Islet precursor cell (in vitro differentiated cells): ENCODE results near the gene ZNF222.

Experiments used
- DNase-seq: peaks from one replicate; pipeline ENCODE4 v3.0.0-alpha.2; 2018

ZNF222 gene

DNA sequence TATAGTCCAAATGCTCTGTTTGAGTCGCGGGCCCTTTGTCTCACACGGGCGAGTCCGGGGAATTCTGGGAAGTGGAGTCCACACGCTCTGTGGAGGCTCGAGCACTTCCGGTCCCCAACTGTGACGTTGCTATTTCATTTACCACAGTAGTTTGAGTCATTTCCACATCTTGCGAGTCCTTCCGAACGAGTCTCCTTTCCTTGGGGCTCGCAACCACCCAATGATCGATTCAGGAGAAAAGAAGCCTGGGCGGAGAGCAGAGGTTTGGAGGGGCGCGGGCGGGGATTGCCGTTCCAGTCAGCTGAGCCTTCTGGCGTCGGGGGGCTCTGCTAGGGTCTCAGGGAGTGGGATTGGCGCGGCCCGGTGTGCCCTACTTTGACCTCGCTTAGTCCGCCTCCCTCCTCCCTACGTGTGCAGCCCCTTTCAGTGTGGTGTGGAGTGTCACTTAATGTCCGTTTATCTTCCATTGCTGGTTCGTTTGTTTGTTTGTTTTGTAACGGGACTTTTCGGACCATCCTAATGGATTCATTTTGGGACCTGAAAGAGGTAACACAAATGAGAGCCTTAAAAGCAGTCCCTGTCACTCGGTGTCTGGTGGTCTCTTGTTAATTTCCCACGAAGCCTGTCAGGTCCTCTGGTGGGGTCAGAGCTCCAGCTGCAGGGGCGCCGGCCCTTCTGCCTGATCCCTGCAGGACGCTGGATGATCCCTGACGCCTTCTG is at the start of gene ZNF222:
Gene ZNF222, plus strand, starts transcription at position 163 of the 720 bp plus-strand sequence. Its CDS starts 58 bp downstream, at position 221.
- peak; percentile 86 for DNase-seq

- no peak for DNase-seq
Observed at GRCh38 chr19:43976732-43977131, 48.4 kb upstream of the ZNF222 start.

DNA sequence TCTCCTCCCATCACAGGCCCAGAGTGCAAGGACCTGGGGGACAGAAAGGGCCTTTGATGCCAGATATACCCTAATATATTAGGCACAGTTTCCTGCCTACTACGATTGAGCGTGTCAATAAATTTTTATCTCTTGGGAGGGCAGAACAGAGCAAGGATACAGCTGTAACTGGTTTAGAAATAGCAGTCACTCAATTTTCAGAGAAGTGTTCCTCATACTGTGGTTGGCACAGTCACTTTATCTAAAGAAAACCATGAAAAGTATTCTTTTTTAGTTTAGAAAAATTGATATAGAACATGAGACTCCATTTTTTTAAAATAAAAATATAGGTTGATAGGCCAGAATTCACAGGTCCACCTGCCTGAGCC is 41.7 kb upstream of the ZNF222 start:
- no peak for DNase-seq

GRCh38 chr19:43983912-43984686 is 41.1 kb upstream of the ZNF222 start, which contains the start of gene ZNF155:
Gene ZNF155, plus strand, starts transcription at chr19:43984188. Its CDS starts 4,356 bp downstream, at chr19:43988544.
- DNase-seq: peak; percentile 96

DNA sequence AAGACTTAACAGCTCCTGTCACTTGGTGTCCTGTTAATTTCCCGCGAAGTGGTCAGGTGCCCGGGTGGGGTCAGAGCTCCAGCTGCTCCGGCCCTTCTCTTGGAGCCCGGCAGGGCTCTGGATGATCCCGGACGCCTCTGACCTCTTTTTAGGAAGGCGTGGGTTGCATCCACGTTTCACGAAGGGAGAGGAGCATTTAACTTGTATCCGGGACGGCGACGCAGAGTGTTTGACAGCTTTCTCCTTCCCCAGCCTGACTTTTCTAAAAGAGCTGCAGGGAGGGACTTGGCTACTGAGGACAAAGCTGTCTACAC is 40.5 kb upstream of the ZNF222 start:
- DNase-seq: no peak

DNA sequence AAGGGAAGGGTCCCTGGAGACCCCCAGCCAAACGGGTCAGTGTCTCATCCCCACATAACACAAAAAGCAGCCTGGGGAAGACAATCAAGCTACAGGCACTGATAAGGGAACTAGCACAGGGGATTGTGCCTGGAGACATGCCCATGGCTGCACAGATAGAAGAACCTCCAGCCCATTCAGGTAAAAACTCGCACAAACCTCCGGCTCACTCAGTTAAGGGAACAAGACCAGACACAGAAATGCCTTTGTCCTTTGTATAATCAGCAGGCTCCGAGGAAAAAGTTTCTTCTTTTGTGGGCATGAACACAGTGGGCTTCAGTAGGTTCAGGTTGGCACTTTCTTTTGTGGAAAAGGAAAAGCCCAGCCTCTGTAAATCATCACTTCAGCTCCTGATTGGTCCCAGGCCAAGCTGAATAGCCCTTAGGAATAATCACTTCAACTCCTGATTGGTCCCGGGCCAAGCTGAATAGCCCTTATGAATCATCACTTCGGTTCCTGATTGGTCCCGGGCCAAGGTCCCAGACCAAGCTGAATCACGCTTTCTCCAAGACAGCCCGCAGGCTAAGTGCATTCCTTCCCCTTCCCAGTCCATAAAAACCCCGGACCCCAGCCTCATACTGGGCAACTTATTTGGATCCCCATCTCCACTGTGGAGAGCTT is 27.4 kb upstream of the ZNF222 start:
- no peak for DNase-seq

DNA sequence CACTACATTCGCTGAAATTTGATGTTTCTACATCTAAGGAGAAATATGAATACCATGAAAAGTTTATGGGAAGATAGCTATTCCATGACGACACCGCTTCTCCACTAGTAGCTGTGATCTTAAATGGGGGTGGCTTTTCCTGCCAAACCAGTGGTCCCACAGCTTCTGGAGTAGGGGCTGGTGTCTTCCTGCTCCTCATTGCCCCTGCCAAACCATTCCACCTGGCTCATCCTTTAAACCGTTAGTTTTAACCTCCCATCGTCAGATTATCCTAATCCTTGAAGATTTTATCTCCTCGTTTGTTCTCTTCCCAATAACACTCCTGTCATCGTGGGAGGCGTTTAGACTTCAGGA is 23.0 kb upstream of the ZNF222 start:
- DNase-seq: no peak

DNA sequence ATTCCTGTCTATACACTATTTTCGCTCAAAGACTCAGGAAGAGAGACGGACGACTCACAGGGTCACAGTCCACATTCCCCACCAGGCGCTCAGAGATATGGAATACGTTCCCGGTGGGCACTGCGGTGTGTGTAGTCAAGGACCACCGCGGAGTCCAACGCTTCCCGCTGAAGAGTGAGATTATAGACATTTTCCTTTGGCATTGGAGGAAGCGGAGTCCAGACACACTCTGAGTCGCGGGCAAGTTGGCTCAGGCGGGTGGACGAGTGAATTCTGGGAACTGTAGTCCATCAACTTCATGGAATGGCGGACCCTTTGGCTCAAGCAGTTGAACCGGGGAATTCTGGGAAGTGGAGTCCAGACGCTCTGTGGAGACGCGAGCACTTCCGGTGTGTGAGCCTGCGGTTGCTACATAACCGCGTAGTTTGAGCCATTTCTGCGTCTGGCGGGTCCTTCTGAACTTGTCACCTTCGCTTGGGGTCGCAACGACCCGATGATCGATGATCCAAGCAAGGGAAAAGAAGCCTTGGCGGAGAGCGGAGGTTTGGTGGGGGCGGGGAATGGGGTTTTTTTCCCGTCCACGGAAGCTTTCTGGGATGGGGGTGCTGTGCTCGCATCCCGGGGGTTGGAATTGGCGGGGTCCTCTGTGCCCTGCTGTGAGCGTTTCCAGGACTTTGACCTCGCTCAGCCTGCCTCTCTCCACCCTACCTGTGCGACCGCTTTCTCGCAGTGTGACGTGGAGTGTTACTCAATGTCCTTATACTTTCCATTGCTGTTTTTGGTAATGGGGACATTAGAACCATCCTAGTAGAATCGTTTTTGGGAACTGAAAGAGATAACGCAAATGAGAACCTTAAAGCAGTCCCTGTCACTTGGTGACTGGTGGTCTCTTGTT is 22.4 kb upstream of the ZNF222 start, which contains the start of gene ZNF230:
Gene ZNF230, plus strand, starts transcription at position 392 of the 895 bp plus-strand sequence. CDS start 4,122 bp downstream, outside the sequence.
- peak; percentile 96 for DNase-seq

DNA sequence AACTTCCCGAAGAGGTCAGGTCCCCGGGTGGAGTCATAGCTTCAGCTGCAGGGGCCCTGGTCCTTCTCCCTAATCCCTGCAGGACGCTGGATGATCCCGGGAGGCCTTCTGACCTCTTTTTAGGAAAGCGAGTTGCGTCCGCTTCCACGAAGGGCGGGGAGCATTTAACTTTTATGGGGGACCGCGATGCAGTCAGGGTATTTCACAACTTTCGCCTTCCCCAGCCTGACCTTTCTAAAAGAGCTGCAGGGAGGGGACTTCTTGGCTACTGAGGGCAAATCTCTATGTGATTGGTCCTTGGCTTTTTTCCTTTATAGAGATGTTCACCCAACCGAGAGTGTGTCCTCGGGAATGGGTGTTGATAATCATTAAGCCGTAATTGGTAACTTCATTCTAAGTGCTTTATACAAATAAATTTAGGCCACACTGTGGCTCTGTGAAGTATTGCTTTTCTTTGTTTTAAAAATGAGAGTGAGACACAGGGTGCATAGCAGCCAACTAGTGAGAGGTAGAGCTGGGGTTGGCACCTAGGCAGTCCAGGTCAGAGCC is 21.6 kb upstream of the ZNF222 start:
- DNase-seq: no peak

DNA sequence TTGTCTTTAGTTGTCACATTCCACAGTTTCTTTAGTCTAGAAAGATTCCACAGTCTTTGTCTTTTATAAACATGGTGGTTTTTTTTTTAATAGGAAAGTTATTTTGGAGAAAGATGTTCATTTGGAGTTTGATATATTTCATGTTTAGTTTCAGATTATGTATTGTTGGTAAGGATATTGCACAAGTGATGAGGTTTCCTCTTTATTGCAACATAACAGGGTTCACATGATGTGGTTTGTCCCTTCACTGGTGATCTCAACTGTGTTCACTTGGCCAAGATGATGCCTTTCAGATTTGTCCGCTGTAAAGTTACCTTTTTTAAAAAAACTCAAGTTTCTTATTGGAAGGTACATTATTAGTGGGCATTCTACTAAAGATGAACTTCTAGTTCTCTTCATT is 19.2 kb upstream of the ZNF222 start:
- no peak for DNase-seq

DNA sequence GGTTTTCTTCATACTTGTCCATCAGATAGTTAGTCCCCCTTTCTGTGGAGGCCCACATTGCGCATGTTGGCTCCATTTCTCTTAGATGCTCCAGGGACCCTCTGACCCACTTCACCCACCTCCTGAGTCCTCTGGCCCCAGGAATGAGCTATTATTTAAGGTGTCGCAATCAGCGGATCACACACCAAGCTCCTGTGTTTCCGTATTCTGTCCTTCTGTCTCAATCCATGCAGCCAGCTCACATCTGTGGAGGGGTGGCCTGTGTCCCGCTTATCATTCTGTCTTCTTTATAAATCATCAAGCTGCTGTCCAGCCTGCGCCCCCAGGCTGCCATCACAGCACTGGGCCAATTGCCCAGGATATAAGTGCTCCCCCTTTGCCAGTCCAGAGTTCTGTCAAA is 17.7 kb upstream of the ZNF222 start:
- no peak for DNase-seq

DNA sequence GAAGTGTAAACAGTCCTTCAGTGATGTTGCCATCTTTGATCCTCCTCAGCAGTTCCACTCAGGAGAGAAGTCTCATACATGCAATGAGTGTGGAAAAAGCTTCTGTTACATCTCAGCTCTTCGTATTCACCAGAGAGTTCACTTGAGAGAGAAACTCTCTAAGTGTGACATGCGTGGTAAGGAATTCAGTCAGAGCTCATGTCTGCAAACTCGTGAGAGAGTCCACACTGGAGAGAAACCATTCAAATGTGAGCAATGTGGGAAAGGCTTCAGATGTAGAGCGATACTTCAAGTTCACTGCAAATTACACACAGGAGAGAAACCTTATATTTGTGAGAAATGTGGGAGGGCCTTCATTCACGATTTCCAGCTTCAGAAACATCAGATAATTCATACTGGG is 14.7 kb upstream of the ZNF222 start:
- no peak for DNase-seq

DNA sequence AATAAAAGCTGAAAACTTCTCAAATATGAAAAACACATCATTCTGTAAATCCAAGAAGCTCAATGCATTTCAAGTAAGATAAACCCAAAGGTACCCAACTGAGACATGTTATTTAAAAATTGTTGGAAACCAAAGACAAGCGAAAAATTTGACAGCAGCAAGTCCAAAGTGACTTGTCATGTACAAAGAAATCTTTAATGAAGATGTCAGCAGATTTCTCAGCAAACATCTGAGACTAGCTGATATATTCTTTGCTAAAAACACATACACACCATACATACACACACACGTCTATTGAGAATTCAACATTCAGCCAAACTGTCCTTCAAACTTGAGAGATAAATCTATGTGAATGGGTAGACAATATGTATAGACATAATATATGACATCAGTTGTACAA is 5.7 kb upstream of the ZNF222 start:
- DNase-seq: no peak

GRCh38 chr19:44021221-44021620 is 4.0 kb upstream of the ZNF222 start:
- DNase-seq: no peak

DNA sequence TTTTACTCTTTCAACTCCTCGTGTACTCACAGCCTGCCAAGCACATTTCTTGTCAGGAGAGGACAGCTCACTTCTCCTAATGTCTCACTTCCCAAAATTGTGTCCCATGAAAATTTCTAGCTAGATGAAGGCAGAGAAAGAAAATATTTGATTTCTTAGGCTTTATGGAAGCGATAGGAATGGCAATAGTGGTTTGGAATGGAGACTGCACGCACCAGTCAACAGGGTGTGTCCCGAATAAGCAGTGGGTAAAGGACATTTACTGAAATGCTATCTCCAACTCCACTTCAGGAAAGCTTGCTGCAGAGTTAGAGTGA is 321 bp upstream of the ZNF222 start:
- no peak for DNase-seq

- no peak for DNase-seq
Observed at GRCh38 chr19:44026622-44027021, 1.4 kb downstream of the ZNF222 start.

GRCh38 chr19:44032001-44032610 is 6.9 kb downstream of the ZNF222 start:
- no peak for DNase-seq

DNA sequence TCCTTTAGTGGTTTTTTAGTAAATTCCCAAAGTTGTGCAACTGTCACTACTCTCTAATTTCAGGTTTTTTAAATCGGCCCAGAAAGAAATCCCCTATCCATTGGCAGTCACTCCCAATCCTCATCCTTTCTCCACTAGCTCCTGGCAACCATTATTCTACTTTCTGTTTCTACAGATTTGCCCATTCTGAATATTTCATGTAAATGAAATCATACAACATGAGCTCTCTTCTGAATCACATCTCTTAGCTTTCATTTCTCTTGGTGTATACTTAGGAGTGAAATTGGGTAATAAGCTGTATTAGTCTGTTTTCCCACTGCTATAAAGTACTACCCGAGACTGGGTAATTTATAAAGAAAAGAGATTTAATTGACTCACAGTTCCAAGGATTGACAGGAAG is 17.0 kb downstream of the ZNF222 start:
- no peak for DNase-seq

DNA sequence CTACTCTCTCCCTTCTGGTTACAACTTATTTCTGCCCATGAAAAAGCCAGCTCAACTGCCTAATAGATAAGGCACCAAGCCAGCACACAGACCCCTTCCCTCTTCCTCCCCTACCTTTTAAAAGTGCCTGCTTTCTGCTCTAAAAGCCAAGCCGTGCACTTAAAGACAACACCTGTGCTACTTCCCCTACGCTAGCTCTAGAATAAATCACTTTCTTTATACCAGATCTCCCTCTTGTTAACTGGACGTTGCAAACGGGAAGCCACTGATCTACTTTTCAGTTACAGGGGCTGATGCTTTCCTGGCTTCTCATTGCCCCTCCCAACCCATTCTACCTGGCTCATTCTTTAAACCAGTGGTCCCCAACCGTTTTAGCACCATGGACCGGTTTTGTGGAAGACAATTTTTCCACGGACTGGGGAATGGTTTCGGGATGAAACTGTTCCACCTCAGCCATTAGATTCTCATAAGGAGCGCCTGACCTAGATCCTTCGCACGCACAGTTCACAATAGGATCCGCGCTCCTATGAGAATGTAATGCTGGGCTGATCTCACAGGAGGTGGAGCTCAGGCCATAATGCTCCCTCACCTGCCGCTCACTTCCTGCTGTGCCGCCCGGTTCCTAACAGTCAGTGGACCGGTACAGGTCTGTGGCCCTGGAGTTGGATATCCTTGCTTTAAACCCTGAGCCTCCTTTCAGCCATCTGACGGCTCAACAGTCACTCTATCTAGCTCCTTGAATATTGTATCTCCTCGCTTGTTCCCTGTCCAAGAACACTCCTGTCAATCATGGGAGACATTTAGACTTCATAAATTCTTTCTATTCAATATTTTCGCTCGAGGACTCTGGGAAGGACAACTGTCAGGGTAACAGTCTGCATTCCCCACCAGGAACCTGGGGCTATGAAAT is 25.8 kb downstream of the ZNF222 start:
- DNase-seq: no peak

GRCh38 chr19:44051650-44052402 is 26.6 kb downstream of the ZNF222 start, which contains the start of gene ZNF223:
Gene ZNF223, plus strand, starts transcription at chr19:44052036. Its CDS starts 3,141 bp downstream, at chr19:44055177.
- DNase-seq: peak; percentile 98
